ENCODE results near the gene RAB30.
A peak's percentile ranks its signal among the peaks of the same experiment; 100 is the strongest.
"Not testable (repeated sequence)": the region's sequence is repeated elsewhere in the genome, so short reads cannot be mapped to it uniquely, and the experiment has no call there.

RAB30 gene

GRCh38 chr11:83009999-83010398 is 61.7 kb downstream of the RAB30 start:
- DNase-seq (ENCODE audit: low spot score): no peak

- DNase-seq (ENCODE audit: low spot score): not testable (repeated sequence)
These were observed 62.6 kb downstream of the RAB30 start for GRCh38 chr11:83009136-83009535.

- peak; percentile 44 for DNase-seq (ENCODE audit: low spot score)
These were observed 63.1 kb downstream of the RAB30 start for GRCh38 chr11:83008581-83008923.

DNA sequence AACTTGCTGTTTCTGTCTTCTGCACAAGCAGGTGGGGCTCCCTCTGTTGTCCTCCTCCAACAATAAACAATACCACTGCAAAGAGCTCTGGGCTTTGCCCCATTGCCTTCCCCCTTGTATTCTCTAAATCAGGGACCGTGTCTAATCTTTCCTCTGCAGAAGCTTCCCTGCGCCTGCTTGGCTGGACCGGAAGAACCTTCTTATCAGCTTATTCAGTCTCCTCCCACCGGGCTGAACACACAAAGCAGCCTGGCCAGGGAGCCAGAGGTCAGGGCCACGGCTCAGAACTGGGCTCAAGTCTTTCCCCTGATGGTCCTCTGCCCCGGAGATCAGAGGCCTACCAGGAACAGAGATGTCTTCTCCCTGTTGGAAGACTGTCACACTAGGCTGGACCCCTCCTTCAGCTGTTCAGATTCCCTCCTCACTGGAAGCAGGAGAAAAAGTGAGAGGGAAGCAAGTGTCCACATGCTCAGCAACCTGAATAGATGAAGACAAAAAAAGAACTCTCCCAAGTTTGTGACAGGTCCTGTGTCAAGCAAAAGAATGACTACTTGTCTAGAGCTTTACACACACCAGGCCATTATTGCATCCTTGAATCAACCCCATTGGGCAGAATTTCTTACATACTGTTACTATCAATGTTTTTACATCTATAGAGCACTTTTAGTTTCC is 63.7 kb downstream of the RAB30 start:
- DNase-seq (ENCODE audit: low spot score): no peak

DNA sequence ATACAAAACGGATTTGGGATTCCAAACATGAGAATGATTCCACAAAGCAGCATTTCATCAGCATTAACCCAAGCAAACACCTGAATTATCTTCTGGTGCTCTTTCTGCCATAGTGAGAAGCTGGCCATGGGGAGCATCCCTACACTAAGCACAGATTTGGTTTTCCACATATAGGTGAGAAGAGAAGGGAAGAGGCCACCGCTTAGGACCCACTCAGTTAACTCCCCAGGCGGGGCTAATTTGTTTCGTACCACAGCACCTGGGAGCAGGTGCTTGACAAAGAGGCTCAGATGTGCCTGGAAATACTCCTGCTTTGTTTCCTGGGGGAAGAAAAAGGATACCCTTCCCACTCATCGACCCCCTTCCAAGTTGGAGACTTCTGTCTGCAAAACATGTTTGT is 64.2 kb downstream of the RAB30 start:
- no peak for DNase-seq (ENCODE audit: low spot score)

DNA sequence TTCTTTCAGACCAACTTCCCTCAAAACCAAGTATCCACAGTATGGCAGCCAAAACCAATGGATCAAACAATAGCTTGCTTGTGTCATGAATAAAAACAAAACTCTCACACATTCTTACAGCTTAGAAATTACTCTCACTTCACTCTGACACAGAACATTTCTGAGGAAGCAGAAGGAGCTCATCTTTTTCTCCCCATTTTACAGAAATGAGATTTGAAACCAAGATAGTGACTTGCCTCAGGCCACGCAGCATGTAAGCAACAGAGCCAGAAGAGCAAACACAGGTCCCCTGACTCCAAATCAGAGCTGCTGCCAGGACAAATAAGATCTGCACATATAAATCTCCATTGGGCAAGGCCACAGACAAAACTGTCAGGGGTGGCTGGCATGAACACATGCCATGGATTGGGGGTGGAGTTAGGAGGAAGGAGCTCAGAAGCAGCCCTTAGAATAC is 64.8 kb downstream of the RAB30 start:
- DNase-seq (ENCODE audit: low spot score): no peak

DNA sequence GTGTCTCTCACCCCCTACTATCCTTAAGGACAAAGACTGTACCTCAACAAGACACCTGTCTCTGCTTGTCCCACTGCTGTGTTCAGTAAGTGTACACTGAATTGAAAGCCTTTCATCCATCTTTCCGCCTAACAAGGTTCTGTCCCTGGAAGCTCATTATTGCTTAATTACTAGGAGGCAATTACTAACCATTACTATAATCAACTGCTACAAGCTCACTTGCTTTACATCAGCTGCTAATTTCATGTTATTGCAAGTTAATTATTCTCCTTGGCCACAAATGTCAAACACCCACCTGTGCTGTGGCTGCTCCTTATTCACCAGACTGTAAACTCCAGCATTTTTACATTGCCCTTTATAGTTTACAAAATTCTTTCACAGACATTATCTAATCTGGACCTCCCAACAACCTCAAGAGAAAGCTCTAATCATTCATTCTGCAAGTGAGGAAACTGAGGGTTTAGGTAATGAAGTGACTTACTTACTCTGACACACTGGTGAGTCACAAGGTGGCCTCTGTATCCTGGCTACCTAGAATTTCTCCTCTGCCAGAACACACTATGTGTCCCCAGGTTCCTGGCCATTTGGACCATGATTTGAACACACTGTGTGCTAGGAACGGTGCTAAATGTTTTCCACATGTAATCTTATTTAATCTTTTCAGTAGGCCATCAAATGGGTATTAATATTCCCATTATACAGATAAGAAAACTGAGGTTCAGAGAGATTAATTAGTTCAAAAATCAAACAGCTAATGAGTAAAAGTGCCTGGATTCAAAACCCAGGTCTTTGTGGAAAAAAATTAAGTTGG is 66.7 kb downstream of the RAB30 start:
- DNase-seq (ENCODE audit: low spot score): no peak

GRCh38 chr11:83002522-83002921 is 69.2 kb downstream of the RAB30 start:
- no peak for DNase-seq (ENCODE audit: low spot score)

- DNase-seq (ENCODE audit: low spot score): peak; percentile 27
These were observed 69.6 kb downstream of the RAB30 start for GRCh38 chr11:83002053-83002452.

DNA sequence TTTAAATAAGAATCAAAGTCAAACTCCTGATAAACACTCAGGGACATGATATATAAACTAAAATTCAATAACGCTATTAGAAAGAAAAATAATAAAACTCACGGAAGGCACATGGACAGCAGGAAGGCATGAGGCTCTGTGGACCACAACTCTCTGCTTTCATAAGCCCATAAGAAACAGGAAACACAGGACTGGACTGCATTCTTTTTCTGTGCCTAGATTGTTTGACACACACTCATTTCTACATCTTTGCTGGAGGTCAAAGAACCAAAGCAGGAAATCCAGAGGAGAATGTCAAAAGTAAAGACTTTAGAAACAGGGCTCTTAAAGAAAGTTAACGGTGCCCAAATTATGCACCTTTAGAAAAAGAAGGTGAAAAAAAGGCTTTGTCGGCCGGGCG is 71.3 kb downstream of the RAB30 start:
- no peak for DNase-seq (ENCODE audit: low spot score)

- DNase-seq (ENCODE audit: low spot score): no peak
These were observed 72.5 kb downstream of the RAB30 start for GRCh38 chr11:82999232-82999631.

DNA sequence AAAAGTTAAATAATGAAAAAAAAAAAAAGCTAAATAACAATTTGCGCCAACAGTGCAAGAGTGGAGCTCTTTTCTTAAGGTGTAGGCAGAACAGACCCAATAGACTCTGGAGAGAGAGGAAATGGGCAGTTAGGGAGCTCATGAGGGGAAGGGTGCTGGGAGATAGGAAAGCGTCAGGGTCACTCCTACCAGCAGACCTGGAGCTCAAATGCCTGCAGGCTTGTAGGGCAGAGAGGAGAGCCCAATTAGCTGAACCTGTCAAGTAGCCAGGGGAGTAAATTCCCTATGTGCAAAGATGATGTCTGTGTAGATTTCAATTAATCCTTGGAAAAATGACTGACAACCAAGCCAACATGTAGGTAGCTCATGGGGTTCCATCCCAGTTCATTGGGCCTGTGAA is 73.0 kb downstream of the RAB30 start:
- no peak for DNase-seq (ENCODE audit: low spot score)

DNA sequence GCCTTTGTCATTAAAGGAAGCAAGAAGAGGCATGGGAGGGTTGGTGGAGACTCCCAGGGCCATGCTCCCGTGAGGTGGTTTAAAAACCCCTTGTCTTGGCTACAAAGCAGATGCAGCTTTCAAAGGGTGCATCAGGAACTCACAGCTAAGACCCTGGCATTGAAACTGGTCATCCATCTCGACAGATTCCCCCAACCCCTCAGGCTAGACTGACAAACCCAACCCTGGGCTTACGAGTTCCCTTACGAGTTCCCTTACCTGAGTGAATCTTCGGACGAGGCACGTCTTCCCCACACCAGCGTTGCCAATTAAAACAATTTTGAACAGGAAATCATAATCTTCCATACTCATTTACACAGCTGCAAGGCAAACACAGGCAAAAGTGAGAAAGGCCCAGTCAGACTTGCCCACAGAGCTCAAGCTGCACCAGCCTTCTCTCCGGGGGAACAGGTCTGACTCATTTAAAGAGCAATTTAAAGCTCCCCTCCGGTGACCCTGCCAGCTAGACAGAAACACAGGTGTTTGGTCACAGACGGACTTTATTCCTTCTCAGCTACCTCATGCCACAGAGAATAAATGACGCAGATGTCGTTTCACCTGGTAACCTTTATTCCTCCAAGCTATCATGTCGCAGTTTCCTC is 74.6 kb downstream of the RAB30 start:
- no peak for DNase-seq (ENCODE audit: low spot score)

DNA sequence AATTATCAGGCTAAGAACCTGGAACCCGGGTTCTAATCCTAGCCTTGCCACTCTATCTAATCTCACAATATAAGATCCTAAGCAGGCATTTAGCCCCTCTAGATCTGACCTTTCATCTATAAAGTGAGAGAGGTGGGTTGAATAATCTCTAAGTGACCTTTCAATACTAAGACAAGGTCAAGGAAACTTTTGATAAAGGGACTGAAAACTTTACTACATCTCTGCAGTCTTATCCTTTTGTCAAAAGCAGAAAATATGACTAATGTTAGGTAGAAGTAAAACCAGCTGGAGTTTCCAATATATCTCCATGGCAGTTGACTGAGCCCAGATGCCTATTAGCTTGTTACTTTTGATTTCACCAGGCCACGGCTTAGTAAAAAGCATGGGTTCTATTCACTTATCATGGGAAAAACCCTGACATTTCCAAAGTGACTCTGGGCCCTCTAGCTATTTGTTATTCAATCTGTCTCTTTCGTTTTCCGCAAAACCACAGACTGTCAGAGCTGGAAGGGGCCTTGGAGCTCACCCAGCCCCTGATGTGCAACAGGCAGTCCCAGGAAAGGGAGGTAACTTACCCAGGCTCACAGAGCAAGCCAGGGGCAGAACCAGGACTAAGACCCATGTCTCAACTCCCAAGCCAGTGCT is 75.8 kb downstream of the RAB30 start:
- DNase-seq (ENCODE audit: low spot score): peak; percentile 37

DNA sequence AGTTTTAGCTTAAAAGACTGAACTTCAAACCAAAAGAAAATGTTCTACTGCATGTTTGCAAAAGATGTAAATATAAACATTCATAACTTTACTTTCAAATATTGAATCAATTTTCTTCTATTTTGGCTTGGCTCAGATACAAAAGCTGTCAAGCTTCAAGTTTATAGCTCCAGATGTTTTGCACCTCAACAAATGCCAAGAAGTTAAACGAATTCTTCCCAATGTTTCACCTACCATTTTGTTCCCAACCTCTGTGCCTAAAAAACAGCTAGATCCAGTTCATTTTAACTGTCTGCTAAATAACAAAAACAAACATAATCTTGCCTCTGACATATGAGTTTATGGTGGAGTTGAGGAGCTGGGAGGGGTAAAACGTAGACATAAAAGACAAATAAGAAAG is 76.5 kb downstream of the RAB30 start:
- DNase-seq (ENCODE audit: low spot score): no peak

GRCh38 chr11:82994604-82995230 is 77.0 kb downstream of the RAB30 start:
- DNase-seq (ENCODE audit: low spot score): no peak

GRCh38 chr11:82992223-82992622 is 79.5 kb downstream of the RAB30 start:
- no peak for DNase-seq (ENCODE audit: low spot score)

DNA sequence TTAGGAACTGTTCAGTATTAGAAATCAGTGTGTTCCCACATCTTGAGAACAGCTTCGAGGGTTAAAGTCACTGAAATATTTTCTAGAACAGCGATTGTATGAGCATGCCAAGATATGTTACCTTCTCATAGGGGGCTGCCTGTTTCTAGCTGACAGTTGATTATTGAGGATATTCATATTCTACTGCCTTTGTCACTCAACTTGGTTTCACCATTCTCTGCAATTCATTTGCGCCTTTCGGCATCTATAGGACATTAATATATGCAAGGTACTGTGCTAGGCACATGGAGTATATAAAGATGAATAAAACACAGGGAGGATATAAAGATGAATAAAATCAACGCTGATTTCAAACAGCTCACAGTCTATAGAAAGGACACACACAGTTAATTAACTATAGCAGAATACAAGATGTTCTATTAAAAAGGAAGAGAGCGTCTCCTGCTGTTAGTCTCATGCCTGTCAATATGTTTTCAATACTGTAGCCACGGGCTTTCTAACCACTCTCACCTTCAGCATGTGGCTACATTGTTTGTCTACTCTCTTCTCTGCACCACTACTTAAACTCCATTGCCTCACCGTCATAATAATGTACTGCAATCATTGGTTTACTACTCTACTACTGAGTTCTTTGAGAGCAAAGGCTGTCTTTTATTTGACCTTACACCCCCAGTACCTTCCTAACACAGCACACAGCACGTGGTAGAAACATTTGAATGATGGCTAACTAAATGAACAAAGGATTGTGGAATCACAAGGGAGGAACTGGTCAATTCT is 81.9 kb downstream of the RAB30 start:
- no peak for DNase-seq (ENCODE audit: low spot score)

GRCh38 chr11:82988936-82989627 is 82.6 kb downstream of the RAB30 start:
- DNase-seq (ENCODE audit: low spot score): no peak

DNA sequence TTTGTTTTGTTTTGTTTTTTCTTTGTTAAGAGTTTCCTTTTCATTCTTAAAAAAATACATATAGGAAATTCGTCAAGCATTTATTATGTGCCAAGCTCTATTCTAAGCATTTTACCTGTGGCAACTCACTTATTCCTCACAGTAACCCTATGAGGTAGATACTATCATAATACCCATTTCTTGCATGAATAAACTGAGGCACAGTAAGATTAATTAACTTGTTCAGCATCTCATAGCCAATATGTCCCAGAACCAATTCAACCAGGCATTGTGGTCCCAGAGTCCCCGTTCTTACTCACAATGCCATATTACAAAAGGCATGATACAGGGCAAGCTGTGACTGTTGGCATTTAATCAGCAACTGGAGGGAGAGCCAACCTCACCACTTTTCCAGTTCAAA is 83.7 kb downstream of the RAB30 start:
- no peak for DNase-seq (ENCODE audit: low spot score)

- no peak for DNase-seq (ENCODE audit: low spot score)
These were observed 85.3 kb downstream of the RAB30 start for GRCh38 chr11:82986446-82986845.

Measured in AG20443 (cell line).